ENCODE data around the gene CALHM2.
A peak's percentile ranks its signal among the peaks of the same experiment; 100 is the strongest.

CALHM2 gene

DNA sequence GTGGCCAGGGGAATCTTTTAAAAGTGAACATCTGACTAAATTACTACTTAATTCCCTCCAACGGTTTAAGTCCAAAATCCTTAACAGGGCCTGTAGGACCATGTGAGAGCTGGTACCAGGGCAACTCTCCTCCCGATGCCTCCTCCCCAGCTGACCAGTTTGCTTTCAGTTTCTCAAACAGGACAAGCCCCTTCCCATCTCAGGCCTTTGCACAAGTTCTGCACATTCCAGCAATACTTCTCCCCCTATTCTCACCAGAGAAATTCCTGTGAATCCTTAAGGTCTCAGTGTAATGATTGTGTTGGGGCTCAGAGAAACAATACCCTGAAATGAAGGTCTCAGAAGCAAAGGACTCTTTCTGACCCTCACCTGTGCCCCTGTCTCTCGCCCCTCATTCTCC lies 14.6 kb upstream of the CALHM2 start:
- TF ChIP-seq, protein P1, sequence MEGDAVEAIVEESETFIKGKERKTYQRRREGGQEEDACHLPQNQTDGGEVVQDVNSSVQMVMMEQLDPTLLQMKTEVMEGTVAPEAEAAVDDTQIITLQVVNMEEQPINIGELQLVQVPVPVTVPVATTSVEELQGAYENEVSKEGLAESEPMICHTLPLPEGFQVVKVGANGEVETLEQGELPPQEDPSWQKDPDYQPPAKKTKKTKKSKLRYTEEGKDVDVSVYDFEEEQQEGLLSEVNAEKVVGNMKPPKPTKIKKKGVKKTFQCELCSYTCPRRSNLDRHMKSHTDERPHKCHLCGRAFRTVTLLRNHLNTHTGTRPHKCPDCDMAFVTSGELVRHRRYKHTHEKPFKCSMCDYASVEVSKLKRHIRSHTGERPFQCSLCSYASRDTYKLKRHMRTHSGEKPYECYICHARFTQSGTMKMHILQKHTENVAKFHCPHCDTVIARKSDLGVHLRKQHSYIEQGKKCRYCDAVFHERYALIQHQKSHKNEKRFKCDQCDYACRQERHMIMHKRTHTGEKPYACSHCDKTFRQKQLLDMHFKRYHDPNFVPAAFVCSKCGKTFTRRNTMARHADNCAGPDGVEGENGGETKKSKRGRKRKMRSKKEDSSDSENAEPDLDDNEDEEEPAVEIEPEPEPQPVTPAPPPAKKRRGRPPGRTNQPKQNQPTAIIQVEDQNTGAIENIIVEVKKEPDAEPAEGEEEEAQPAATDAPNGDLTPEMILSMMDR (IDR thresholded peaks at IDR 0.05; ENCODE audit: control insufficient read depth, extremely low read depth, insufficient read depth) = no peak
- no peak for DNase-seq (ENCODE audit: low read depth)
- H3K4me3 ChIP-seq (ENCODE audit: low read depth, low read length) = no peak overlapping the region

DNA sequence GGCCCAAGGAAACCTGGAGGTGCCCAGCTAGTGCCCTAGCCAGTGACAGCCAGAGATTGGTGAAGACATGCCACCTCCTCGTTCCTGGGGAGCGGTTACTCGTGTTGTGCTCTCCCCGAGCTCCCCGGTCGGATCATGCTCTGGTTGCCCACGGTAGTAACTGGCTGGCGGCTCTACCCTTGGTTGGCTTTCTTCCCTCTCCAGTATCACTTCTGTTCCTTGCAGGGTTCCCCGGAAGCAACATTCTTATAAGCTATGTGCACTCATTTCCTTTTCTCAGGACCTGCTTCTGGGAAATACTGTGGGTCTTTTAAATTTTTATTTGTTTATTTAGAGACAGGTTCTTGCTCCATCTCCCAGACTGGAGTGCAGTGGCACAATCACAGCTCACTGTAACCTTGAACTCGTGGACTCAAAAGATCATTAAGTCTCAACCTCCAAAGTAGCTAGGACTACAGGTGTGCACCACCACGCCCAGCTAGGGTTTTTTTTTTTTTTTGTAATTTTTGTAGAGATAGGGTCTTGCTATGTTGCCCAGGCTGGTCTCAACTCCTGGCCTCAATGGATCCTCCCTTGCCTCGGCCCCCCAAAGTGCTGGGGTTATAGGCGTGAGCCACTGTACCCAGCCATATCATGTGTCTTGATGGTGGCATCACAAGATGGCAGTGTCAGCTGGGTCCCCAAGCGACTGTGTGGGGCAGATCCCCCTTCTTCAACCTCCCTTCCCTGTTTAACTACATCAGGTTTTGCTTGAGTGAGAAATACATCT lies 13.4 kb upstream of the CALHM2 start:
- peak; percentile 53 for DNase-seq (ENCODE audit: low read depth)
- TF ChIP-seq, protein P1 (IDR thresholded peaks at IDR 0.05; ENCODE audit: control insufficient read depth, extremely low read depth, insufficient read depth) = no peak
- H3K4me3 ChIP-seq (ENCODE audit: low read depth, low read length) = no peak overlapping the region

DNA sequence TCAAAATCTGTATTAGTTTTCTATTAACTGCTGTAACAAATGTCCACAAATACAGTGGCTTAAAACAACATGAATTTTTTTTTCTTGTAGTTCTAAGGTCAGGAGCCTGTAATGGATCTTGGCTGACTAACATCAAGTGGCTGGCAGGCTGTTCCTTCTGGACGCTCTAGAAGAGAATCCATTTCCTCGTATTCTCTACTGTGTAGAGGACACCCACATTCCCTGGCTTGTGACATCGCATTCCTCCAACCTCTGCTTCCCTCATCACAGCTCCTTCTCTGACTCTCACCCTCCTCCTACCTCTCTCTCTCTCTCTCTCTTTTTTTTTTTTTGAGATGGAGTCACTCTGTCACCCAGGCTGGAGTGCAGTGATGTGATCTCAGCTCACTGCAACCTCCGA lies 11.3 kb upstream of the CALHM2 start:
- no peak overlapping the region for H3K4me3 ChIP-seq (ENCODE audit: low read depth, low read length)
- TF ChIP-seq, protein P1 (IDR thresholded peaks at IDR 0.05; ENCODE audit: control insufficient read depth, extremely low read depth, insufficient read depth) = no peak
- DNase-seq (ENCODE audit: low read depth) = no peak

DNA sequence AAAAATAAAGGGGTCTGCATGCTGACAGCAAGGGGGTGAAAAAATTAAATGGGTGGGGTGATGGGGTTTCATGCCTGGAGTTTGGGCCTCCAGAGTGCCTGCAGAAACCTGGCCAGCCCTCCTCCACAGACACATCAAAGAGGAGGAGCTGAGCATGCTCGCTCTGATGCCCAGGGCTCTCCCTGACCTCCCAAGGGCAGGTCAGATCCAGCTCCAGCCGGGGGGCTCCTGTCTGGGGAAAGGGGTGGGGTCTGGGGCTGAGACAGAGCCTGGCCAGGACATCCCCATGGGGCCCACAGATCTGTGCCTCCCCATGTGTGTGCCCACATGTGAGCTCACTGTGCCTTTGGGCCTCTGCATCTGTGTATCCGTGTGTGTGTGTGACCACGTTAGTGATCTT lies 7.4 kb upstream of the CALHM2 start:
- no peak overlapping the region for H3K4me3 ChIP-seq (ENCODE audit: low read depth, low read length)
- no peak for DNase-seq (ENCODE audit: low read depth)
- TF ChIP-seq, protein P1 (IDR thresholded peaks at IDR 0.05; ENCODE audit: control insufficient read depth, extremely low read depth, insufficient read depth) = no peak

DNA sequence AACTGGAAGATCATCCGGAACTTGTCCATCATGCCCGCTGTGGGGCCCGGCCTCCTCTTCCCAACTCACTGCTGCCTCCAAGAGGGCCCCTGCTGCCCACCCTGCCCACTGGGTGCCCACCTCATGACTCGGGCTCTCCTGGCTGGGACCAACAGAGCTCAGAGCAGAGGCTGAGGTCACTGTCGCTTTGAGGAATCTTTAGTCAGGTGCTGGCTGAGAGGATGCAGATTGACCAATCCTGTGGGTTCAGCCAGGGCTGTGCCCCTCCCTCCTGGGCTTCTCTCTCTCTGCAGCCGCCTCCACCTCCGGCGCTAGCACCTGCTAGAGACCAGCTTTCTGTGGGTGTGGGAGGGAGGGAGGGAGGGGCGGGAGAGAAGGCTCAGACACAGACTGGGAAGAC lies 6.5 kb upstream of the CALHM2 start, which contains the start of gene CALHM1:
Gene CALHM1 (minus strand): TSS at position 181 of the 400 bp plus-strand sequence. CDS start 149 bp downstream, at position 32.
- no peak within 1 kb of the TSS for H3K4me3 ChIP-seq (ENCODE audit: low read depth, low read length)
- TF ChIP-seq, protein P1 (IDR thresholded peaks at IDR 0.05; ENCODE audit: control insufficient read depth, extremely low read depth, insufficient read depth) = no peak
- no peak for DNase-seq (ENCODE audit: low read depth)

DNA sequence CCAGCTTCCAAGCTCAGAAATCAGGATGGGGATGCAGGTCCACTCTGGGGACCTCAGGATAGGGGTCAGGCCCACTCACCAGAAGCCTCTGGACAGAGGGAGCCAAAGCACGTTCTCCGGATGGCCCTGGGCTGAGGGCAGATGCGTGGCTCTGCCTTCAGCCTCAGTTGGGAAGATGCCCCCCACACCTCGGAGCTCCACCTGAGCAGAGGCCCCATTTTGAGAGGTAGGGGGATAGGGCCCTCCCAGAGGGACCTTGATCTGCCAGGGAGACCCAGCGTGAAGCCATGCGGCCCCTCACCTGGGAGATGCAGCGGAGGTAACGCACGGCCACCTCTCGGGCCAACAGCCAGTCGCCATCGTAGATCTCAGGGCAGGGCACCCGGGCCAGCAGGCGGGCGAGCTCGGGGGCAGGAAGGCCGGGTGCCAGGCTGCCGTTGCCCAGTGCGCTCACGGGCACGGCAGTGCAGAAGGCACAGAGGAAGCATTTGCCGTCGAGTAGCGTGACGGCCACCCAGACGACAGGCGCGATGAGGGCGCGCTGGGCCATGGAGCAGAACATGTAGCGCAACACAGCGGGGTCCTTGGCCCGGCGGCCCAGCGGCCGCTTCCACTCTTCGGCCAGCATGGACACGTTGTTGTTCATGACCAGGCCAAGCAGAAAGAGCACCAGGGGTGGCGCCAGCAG lies 5.9 kb upstream of the CALHM2 start:
- DNase-seq (ENCODE audit: low read depth) = no peak
- H3K4me3 ChIP-seq (ENCODE audit: low read depth, low read length) = no peak overlapping the region
- TF ChIP-seq, protein P1 (IDR thresholded peaks at IDR 0.05; ENCODE audit: control insufficient read depth, extremely low read depth, insufficient read depth) = no peak

Measured in LNCaP clone FGC (cell line).